Lower leg skin (tissue), 3 donors: ENCODE data around the gene MB21D2.
"Not testable (repeated sequence)": the region's sequence is repeated elsewhere in the genome, so short reads cannot be mapped to it uniquely, and the experiment has no call there.

Experiments
- CTCF ChIP-seq, 3 donors: fragments of 450-650 bp; IDR thresholded peaks; one replicate each; pipeline ENCODE4 v1.5.1; 2016; ENCODE audit warnings: antibody characterized with exemption in 3 of 3, mild to moderate bottlenecking in 3 of 3, moderate library complexity in 2 of 3
- POLR2A ChIP-seq, 2 donors: fragments of 450-650 bp; IDR thresholded peaks; one replicate each; pipeline ENCODE4 v1.6.1; 2016 to 2017; ENCODE audit warnings: antibody characterized with exemption in 2 of 2, mild to moderate bottlenecking in 1 of 2, moderate library complexity in 1 of 2

GRCh38 chr3:192849821-192850220 lies 67.8 kb downstream of the MB21D2 start:
- TF ChIP-seq CTCF, POLR2A (IDR thresholded peaks at IDR 0.05): not testable (repeated sequence)
